NCI-H226 (cell line): Measurements from ENCODE around the gene BIRC6.
"Not testable (repeated sequence)": the region's sequence is repeated elsewhere in the genome, so short reads cannot be mapped to it uniquely, and the experiment has no call there.

Experiments
- DNase-seq: peaks from one replicate; pipeline ENCODE4 v3.0.0-alpha.2; 2015

Gene BIRC6

DNA sequence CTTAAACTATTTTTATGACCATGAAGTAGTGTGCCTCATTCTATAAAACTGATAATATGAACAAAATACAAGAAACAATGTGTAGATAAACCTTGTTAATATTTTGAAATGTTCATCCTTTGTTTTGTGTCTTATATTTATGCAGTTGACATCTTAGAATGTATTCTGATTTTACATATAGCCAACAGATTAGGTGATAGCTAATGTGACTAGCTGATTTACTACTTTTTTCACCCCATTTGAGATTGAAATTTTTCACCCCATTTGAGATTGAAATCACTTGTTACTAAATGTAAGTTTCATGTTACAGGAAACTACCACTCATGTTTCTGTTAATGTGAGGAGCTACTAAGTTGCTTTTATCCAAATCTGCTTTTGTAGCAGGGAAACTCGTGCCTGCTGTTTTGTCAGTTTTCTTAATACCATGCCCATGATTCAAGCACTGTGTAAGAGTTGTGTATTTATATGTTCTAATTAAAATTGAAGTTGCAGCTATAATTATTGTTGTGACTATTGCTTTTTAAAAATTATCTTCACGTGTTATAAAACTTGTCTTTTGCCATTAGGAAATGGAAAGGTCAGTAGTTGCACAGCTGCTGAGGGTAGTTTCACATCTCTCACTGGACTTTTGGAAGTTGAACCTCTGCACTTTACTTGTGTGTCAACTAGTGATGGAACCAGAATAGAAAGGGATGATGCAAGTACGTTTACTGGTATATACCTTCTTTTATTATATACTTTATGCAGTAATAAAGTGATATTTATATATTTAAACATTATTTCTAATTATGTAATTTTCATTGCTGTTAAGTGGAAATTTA, 96.6 kb downstream of the BIRC6 start:
- no peak for DNase-seq

DNA sequence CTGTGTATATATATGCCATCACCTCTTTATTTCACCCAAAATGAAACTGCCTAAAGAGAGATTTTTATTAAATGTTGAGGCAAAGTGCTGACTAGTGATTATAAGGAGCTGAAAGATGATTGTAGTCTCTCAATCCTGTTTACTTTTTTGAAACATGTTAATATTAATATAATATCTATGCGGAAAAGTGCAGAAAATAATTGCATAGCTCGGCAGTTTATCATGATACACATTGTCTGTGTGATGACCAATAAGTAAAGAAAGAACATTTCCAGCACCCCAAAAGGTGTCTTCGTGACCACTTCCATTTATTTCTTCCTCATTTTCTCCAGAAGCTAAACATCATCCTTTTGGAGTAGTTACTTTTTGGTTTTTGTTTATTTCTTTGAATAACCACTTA, 99.0 kb downstream of the BIRC6 start:
- DNase-seq = no peak

DNA sequence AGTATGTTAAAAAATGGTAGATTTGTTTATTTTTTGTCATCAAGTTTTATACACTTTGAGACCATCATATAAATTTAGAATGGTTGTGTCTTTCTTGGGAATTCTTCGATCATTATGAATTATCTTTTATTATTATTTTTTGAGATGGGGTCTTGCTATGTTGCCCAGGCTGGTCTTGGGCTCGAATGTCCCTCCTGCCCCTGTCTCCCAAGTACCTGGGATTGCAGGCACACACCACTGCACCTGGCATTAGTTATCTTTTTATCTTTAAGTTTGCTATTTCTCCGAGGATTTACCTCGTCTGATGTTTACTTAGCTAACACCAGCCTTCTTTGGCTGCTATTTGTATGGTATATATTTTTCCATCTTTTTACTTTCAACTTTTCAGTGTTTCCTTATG, 100.0 kb downstream of the BIRC6 start:
- DNase-seq = no peak

GRCh38 chr2:32457814-32458213, 101.0 kb downstream of the BIRC6 start:
- DNase-seq = no peak

GRCh38 chr2:32460861-32461260, 104.0 kb downstream of the BIRC6 start:
- DNase-seq = not testable (repeated sequence)

- DNase-seq = no peak
Measured at GRCh38 chr2:32463110-32463509, 106.3 kb downstream of the BIRC6 start.

DNA sequence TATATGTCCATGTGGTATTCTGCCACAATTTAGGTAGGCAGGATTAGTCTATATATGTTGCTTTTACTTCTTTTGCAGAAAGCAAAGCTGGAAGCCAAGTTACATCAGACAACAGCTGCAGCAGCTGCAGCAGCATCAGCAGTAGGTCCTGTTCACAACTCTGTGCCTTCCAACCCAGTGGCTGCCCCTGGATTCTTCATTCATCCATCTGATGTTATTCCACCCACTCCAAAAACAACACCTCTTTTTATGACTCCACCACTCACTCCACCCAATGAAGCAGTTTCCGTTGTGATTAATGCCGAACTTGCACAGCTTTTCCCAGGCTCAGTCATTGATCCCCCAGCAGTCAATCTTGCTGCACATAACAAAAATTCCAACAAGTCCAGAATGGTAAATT, 107.6 kb downstream of the BIRC6 start:
- no peak for DNase-seq

DNA sequence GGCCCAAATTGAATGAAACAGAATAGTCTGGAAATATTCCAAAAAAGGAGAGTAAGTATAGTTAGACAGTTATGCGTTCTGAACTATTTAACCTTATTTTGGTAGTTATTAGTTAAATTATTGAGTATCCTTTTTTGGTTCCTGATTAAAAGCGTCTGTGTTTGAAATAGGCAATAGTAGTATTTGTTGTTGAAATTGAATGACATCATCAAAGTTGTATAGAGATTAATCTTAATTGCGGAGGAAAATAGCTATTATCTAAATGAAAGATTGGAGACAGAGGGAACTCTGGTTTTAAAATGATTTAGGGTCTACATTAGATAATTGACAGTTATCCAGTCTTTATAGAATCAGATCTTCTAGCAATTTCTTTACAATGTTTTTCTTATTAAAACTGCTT, 115.8 kb downstream of the BIRC6 start:
- no peak for DNase-seq

- DNase-seq = no peak
Measured at GRCh38 chr2:32474381-32474780, 117.6 kb downstream of the BIRC6 start.

DNA sequence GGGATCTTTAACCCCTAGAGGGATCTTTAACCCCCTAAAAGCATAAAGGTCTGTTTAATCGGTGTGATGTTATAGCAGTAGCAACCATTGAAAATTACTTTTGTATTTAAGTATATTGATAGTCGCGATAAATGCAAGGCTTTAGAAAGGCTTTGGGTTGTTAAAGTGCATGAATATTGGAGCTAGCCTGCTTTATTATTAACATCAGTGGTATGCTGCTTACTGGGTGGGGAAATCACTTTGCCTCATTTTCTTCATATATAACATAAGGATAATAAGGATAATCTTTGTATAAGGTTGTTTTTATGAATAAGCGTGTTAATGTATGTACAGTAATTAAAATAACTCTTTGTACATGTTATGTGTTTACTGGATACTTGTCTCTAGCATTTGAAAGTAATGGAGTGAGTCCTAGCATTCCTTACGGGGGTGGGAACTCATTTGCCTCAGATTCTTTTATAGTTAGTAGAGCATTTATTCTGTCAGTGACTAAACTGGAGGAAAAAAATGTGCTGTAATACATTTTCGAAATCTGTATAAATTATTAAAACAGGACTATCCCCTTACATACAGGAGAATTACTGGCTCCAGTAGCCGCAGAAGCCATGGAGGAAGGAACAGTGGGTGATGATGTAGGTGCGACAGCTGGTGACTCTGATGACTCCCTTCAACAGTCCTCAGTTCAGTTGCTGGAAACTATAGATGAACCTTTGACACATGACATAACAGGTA, 122.2 kb downstream of the BIRC6 start:
- no peak for DNase-seq

DNA sequence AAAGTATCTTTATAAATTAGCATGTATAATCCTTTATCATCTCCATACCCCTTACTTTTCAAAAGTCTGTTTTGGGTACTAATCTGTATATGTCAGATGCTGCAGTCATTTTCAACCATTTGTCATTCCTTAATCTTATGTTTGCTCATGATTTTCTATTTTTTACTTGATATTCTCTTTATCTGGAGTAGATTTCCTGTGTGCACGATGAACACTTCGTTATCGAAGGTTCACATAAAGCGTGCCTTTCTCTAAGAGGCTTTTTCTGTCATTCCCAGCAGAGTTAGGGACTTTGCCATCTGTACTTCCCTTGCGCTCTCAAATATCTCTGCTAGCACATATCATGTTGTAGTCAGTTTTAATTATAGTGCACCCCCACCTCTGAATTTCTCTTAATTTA, 123.2 kb downstream of the BIRC6 start:
- no peak for DNase-seq

DNA sequence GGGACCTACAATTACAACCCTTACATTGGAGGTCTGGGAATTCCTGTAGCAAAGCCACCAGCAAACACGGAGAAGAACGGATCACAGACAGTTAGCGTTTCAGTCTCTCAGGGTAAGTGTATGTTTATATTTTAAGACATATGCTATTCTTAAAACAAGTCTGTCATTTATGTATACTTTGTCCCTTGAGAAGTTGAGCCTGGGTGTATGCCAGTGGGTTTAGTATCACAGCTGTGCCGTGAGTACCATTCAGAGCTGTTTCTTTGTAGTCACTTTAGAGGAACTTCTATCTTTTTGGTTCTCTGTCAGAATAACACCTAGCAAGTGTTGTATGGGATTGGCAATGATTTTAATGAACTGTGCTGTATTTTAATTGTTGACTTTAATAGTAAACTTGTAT, 125.6 kb downstream of the BIRC6 start:
- DNase-seq = no peak

DNA sequence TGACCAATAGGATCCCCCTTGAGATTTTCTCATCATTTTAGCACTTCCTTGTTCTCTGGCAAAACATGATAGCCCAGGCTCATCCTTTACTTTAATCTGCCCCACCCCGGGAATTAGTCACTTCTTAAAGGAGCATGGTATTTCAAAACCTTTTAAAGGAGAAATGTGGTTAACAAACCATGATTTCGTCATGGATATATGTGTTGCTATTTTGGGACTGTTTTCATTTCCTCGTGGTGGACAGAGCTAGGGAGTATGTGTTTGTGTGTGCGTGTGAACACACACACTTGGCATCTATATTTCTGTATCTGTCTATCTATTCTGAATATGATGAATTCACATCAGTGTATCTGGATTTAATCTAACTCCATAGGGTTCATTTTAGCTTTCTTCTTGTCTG, 128.1 kb downstream of the BIRC6 start:
- peak; percentile 85 for DNase-seq

DNA sequence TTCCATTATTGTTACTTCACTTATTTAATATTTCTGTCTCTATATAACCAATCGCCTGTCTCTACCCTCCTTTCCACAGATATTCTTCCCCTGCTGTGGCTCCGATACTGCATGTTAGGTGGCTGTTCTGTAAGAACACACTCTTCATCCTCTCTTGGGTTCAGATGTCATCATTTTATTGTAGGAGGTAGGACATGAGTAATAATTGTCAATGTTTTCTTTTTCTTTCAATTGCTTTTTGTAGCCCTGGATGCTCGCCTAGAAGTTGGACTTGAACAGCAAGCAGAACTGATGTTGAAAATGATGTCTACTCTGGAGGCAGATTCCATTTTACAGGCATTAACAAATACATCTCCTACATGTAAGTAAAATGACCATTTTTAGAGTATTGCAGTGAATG, 128.6 kb downstream of the BIRC6 start:
- DNase-seq = no peak

DNA sequence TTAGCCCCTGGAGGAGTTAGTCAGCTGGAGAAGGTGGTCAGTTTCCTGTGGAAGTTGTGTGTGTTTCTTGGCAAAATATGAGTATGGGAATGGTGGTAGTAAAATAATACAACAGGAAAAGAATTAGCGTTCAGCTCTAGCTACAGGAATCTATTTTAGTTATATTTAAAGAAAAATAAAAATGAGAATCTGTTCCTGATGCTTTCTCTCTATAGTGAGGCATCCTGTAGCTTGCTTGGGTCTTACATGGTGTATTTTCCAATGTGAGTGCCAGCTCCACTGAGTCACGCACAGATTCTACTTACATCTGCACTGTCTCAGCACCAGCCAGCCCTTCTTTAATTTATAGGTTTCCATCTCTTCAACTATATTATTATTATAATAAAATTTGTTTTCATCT, 132.2 kb downstream of the BIRC6 start:
- DNase-seq = no peak

DNA sequence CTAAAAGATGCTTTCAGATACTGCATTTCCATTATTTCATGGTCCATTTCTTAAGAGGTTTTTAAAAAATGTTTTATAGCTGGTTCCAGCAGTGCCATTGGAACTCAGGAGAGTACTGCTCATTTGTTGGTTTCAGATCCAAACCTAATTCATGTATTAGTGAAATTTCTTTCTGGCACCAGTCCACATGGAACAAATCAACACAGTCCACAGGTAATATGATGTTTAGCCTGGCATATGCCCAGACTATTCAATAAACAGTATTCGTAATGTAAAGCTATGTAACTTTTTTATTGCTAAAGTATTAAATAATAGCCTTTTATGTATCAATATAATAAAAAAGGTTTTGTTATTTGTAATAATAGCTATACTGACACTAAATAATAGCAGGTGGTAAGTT, 134.5 kb downstream of the BIRC6 start:
- no peak for DNase-seq

GRCh38 chr2:32495139-32495538, 138.3 kb downstream of the BIRC6 start:
- DNase-seq = no peak

DNA sequence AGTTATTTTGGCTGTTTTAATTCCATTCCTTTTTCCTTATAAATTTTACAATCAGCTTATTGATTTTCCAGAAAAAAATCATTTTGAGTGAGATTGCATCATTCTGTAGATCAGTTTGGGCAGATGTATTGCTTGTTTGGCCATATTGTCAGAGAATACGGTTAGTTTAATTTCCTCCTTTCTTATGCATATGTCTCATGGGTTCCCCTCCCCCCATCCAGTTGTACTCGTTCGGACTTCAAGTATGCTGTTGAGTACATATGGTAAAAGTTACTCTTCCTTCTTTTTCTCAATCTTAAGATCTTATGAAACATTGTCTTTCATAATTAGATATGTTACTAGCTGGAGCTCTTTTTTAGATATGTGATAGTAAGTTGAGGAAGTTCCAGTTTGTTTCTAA, 139.8 kb downstream of the BIRC6 start:
- no peak for DNase-seq

- no peak for DNase-seq
Measured at GRCh38 chr2:32498306-32498705, 141.5 kb downstream of the BIRC6 start.

- no peak for DNase-seq
Measured at GRCh38 chr2:32502941-32503340, 146.1 kb downstream of the BIRC6 start.

DNA sequence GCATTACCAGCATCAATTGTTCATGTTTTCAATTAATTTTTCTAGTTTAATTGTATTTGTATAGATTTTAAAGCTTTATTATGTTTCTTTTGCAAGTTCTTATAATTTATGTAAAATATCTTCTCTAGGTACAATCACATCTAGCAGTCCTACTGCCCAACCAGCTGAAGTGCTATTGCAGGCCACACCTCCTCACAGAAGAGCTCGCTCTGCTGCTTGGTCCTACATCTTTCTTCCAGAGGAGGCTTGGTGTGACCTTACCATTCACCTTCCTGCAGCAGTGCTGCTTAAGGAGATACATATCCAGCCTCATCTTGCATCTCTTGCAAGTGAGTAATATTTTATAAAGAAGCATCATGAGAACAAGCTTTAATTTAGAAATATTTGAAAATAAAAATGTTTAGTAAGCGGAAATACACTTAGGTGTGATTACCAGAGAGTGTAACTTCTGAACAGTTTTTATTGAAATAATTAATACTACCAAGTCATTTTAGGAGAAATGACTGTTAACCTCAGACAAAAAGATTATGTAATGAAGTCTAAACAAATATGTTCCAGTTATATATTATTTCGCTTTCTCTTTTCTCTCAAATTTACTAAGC, 148.2 kb downstream of the BIRC6 start:
- no peak for DNase-seq

GRCh38 chr2:32506446-32506845, 149.6 kb downstream of the BIRC6 start:
- DNase-seq = no peak

DNA sequence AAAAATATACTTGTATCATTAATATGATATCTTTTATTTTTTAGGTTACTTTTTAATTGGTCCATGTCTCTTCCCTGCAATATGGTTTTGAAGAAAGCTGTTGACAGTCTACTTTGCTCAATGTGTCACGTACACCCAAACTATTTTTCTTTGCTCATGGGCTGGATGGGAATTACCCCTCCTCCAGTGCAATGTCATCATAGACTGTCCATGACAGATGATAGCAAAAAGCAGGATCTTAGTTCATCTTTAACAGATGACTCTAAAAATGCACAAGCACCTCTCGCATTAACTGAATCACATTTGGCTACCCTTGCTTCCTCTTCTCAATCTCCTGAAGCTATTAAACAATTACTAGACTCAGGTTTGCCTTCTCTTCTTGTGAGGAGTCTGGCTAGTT, 158.1 kb downstream of the BIRC6 start:
- DNase-seq = no peak

DNA sequence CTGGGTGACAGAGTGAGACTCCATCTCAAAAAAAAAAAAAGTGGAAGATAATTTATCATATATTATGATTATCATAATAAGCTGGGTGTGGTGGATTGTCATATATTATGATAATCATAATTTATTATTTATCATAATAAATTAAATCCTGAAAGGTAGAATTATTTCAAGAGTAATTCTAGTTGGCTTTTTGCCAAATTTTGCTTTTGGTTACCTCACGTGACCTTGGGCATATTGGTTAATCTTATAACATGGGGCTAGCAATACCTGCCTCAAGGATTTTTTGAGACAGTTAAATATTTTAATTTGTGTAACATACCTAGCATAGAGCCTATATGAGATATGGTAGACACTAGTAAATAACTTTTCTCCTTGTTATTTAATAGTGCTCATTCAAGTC, 159.7 kb downstream of the BIRC6 start:
- no peak for DNase-seq
